WI38 (cell line): Measurements from ENCODE around the gene THUMPD1.
"Not testable (repeated sequence)": the region's sequence is repeated elsewhere in the genome, so short reads cannot be mapped to it uniquely, and the experiment has no call there.

Source experiments
- H3K4me3 ChIP-seq: 2 replicates; pipeline ENCODE4 v1.5.1; 2011; ENCODE audit warnings: low read depth, mild to moderate bottlenecking, control low read depth, low read length
- CTCF ChIP-seq: IDR thresholded peaks from 2 replicates; pipeline ENCODE4 v1.5.1; 2012; ENCODE audit warnings: low read depth, mild to moderate bottlenecking, control low read depth, low read length

The THUMPD1 gene

GRCh38 chr16:20711277-20711911 is 30.2 kb downstream of the THUMPD1 start:
- no peak for TF ChIP-seq CTCF
- no peak overlapping the region for H3K4me3 ChIP-seq

GRCh38 chr16:20708129-20708528 is 33.5 kb downstream of the THUMPD1 start:
- not testable (repeated sequence) for H3K4me3 ChIP-seq

- no peak for TF ChIP-seq CTCF
These were observed 34.2 kb downstream of the THUMPD1 start for GRCh38 chr16:20707461-20707860.

GRCh38 chr16:20705972-20706371 is 35.6 kb downstream of the THUMPD1 start:
- not testable (repeated sequence) for H3K4me3 ChIP-seq

More at GRCh38 chr16:20707461-20707860, 34.2 kb downstream of the THUMPD1 start:
- no peak overlapping the region for H3K4me3 ChIP-seq

GRCh38 chr16:20704281-20704680 is 37.3 kb downstream of the THUMPD1 start:
- no peak for TF ChIP-seq CTCF
- H3K4me3 ChIP-seq = no peak overlapping the region

GRCh38 chr16:20701692-20702091 is 39.9 kb downstream of the THUMPD1 start:
- not testable (repeated sequence) for H3K4me3 ChIP-seq

- TF ChIP-seq CTCF = no peak
- H3K4me3 ChIP-seq = no peak overlapping the region
These were observed 45.0 kb downstream of the THUMPD1 start for GRCh38 chr16:20696618-20697017.

GRCh38 chr16:20695024-20695423 is 46.6 kb downstream of the THUMPD1 start:
- H3K4me3 ChIP-seq = no peak overlapping the region
- no peak for TF ChIP-seq CTCF

GRCh38 chr16:20694096-20694495 is 47.5 kb downstream of the THUMPD1 start:
- H3K4me3 ChIP-seq = not testable (repeated sequence)

- TF ChIP-seq CTCF = no peak
- no peak overlapping the region for H3K4me3 ChIP-seq
These were observed 52.0 kb downstream of the THUMPD1 start for GRCh38 chr16:20689668-20690067.
